ENCODE measurements around the gene RYR3.

Gene RYR3

GRCh38 chr15:33636958-33637357 lies 326.2 kb downstream of the RYR3 start:
- TF ChIP-seq CTCF (IDR thresholded peaks at IDR 0.05), result no peak

- no peak for TF ChIP-seq CTCF (IDR thresholded peaks at IDR 0.05)
Observed at GRCh38 chr15:33638453-33638852, 327.7 kb downstream of the RYR3 start.

GRCh38 chr15:33639051-33639450 lies 328.3 kb downstream of the RYR3 start:
- TF ChIP-seq CTCF (IDR thresholded peaks at IDR 0.05), result no peak

GRCh38 chr15:33639456-33639855 lies 328.7 kb downstream of the RYR3 start:
- TF ChIP-seq CTCF (IDR thresholded peaks at IDR 0.05), result no peak

GRCh38 chr15:33639978-33640377 lies 329.2 kb downstream of the RYR3 start:
- no peak for TF ChIP-seq CTCF (IDR thresholded peaks at IDR 0.05)

- TF ChIP-seq CTCF (IDR thresholded peaks at IDR 0.05), result no peak
Observed at GRCh38 chr15:33641069-33641468, 330.3 kb downstream of the RYR3 start.

GRCh38 chr15:33644304-33644703 lies 333.5 kb downstream of the RYR3 start:
- TF ChIP-seq CTCF (IDR thresholded peaks at IDR 0.05), result no peak

GRCh38 chr15:33646744-33647143 lies 336.0 kb downstream of the RYR3 start:
- TF ChIP-seq CTCF (IDR thresholded peaks at IDR 0.05), result no peak

All from LNCAP (cell line).